NCI-H1436 (cell line): ENCODE measurements around the gene HEXD.
A peak's percentile ranks its signal among the peaks of the same experiment; 100 is the strongest.
"Not testable (repeated sequence)": the region's sequence is repeated elsewhere in the genome, so short reads cannot be mapped to it uniquely, and the experiment has no call there.

ENCODE experiments used
- DNase-seq: peaks from one replicate; lab custom pipeline; 2025; lab: John Stamatoyannopoulos, UW

Gene HEXD

DNA sequence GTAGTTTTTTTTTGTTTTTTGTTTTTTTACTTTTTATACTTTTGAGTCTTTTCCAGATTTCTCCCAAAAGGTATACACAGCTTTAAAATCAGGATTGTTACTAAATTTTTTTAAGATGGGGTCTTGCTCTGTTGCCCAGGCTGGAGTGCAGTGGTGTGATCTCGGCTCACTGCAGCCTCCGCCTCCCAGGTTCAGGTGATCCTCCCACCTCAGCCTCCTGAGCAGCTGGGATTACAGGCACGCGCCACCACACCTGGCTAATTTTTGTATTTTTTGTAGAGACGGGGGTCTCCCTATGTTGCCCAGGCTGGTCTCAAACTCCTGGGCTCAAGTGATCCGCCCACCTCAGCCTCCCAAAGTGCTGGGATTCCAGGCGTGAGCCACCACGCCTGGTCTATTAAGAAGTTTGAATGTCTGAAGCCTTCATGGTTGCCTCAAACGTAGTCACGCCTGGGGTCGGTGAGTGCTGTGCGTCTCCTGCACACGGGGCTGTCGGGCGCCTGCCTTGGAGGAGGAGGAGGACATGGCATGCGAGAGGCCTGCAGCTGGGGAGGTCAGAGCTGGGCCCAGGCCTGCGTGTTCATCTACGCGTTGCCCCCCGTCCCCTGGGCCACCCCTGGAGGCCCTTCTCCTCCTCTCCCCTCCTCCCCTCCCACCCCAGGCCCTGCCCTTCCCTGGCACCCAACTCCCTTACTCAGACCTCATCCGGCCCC is 35.8 kb upstream of the HEXD start:
- DNase-seq: not testable (repeated sequence)

DNA sequence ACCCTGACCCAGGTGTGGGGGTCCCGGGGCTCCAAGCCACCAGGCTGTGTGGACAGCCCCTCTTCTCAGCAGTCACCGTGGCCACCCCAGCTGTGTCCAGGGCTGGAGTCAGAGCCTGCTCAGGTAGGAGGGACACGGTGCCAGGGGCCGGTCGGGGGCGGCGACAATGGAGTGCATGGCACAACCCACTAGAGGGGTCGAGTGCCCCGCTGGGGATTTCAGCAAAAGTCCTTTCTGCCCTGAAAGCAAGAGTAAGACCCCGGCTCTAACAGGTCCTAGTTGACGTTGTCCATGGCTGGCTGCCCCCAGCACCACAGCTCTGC is 35.3 kb upstream of the HEXD start:
- DNase-seq: no peak

DNA sequence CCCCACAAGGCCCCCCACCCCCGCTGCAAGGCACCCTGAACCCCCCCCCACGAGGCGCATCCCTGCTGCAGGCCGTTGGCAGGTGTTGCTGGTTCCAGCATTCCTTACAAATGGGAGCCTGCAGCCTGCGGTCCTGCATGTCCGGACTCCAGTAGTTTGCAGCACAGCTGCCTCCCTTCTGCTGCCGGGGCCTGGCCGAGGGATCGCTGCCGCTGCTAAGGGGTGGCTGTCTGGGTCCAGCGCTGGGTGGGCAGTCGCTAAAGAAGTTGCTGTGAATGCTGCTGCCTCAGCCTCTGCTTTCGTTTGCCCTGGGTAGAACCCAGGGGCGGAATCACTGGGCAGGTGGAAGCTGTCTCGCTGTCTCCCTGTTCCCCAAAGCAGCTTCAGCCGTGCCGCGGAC is 34.7 kb upstream of the HEXD start:
- DNase-seq: no peak

DNA sequence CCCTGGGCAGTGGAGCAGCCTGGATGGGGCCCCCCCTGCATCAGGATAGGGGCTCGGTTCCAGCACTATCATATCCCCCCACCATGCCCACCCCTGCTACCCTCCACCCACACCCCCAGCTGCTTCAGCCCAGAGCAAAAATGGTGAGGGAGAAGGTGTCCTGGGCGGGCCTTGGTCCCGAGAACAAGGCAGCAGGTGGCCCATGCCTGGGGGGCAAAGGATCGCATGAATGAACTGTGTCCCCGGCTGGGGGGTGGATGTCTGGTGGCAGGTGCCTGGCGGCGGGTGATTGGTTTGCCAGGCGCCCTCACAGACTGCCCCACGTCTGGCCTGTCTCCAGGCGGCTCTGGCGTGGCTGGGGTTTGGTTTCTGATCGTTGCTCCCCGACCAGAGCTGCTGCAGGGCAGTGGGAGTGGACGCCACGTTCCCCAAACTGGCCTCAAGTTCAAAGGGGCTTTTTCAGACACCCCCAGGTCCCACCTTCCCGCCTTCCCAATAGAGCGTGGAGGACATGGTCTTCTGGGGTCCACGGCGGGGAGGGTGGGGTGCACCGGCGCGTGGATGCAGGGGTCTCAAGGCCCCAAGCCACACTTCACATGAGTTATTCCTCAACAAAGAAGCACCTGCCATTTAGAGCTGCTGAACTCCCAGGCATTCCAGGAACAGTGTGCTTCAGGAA is 34.0 kb upstream of the HEXD start:
- no peak for DNase-seq

DNA sequence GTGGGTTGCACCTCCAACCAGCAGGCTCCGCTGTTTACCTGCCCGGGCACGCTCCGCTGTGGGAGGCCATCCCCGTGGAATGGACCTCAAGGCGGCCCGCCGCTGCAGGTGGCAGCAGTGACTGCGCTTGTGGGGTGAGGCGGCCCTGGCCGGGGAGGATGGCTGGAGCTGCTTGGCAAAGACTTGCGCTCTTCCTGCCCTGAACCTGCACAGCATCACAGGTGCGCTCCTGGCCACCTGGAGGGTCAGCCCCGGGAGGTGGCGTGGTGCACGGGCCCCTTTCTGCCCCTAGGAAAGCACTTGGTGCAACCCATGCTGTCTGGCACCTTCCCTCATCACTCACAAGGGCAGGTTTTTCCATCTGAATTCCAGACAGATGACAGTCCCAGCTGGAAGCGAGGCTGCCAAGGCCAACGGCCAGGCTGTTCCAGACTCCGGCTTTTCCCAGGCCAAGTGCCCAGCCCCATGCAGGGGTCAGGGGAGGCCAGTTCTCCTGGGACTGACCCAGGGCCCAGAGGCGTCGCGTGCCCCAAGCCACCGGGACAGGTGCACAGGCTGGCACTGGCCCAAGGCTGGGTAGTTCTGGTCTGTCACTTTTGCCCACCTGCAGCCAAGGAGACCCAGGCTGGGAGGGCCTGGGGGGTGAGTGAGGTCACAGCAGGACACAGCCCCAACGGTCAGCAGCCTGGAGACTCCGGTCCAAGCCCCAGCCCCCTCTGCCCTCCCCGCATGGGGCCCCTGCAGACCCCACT is 33.2 kb upstream of the HEXD start:
- DNase-seq: peak; percentile 57

DNA sequence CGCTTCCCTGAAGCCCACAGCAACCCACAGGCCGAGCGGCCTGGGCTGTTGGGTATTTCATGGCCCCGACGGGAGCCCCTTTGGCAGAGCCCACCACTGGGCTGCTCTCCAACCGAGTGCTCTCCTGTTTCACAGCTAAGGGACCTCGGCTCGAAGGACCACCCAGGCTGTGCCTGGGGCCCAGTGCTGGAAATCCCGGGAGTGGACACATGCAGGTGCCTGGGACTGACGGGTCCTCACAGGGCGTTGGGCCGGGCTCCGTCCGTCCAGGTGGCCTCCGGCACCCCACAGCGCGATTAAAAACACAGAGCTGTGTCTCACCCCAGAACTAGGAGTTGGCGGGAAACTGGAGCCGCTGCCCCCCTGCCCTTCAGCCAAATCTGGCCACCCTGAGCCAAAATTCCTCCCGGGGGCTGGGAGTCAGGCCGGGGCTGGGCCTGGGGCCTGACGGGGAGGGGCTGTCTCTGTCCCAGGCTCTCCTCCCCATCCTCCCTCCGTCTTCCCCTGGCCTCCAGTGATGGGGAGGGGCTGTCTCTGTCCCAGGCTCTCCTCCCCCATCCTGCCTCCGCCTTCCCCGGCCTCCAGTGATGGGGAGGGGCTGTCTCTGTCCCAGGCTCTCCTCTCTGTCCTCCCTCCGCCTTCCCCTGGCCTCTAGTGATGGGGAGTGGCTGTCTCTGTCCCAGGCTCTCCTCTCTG is 32.4 kb upstream of the HEXD start:
- DNase-seq: no peak

DNA sequence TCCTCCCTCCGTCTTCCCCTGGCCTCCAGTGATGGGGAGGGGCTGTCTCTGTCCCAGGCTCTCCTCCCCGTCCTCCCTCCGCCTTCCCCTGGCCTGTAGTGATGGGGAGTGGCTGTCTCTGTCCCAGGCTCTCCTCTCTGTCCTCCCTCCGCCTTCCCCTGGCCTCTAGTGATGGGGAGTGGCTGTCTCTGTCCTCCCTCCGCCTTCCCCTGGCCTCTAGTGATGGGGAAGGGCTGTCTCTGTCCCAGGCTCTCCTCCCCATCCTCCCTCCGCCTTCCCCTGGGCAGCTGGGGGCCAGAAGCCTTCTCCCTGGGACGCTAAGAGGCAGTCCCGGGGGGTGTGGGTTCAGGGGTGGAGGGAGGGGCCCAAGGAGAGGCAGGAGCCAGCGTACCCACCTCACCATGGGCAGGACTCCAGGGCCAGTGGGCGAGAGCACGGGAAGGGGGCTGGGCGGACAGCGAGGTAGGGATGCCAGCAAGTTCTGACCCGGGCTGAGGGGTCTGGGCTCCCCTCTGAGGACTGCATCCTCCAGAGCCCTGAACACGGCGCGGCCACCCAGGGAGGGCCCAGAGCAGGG is 31.8 kb upstream of the HEXD start:
- DNase-seq: no peak

DNA sequence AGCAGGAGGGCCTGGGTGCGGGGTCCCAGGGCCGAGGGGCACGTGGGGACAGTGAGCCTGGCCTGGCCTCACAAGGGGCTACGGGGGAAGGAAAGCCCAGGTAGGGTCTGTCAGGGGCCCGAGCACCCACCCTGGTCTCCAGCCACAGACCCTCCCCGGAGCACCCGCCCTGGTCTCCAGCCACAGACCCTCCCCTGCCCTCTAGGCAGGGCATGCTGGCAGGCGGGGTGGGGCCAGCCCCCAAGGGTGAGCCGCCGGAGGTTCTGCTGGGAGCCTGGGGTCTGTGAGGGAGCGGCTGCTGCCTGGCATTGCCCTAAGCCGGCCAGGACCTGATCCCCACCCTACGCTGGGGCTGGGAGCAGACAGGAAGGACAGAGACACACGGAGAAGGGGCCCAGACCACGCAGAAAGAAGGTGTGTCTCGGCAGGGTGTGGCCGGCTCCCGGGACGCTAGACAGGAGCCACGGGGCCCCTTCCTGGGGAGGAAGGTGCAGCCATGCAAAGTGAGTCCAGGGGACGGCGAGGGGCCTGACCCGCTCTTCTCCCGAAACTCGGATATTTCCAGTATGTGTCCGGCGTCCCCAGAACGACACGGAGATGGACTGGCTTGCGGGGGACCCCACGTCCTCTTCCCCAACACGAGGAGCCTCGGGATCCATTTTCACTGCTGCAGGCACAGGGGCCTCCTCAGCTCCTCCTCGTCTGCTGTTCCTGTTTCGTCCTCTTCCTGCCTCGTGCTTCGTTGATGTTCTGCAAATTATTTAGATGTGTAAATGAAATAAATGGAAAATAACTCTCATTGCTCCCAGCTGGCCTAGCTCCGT is 31.1 kb upstream of the HEXD start:
- DNase-seq: no peak

DNA sequence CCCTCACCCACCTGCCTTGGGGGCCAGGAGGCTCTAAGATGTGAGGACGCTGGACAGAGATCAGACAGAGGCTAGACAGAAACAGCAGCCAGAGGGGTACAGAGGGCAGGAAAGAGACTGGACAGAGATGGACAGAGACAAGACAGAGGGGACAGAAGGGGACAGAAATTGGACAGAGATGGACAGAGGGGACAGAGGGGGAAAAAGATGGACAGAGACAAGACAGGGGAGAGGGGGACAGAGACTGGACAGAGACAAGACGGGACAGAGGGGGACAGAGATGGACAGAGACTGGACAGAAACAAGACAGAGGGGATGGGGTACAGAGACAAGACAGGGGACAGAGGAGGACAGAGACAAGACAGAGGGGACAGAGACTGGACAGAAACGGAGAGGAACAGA is 30.4 kb upstream of the HEXD start:
- no peak for DNase-seq

DNA sequence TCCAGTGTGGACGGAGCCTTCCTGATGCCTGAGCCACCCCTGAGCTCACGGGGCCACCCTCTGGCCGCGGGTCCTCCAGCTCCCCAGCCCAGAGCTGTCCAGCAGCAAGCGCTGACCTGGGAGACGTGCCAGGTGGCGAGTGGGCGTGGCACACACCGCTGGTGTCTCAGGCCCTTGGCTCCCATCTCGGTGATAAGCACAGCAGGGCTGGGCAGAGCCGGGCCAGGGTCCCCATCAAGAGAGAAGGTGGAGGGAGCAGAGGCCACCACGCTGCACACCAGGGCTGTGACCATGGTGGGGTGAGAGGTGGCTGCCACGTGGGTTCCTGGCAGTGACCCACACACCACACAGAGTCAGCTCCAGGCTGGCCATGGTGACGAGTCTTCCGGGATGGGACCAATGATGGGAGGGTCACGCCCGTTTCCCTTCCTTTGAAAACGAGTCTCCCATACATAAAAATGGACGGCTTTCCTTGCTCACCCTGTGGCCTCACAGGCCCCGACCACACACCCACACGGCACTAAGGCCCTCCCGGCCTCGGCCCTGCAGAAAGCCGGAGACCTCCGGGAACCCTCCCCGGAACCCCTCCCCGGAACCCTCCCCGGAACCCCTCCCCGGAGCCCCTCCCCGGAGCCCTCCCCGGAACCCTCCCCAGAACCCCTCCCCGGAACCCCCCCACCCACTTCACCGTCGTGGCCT is 29.8 kb upstream of the HEXD start:
- DNase-seq: no peak

DNA sequence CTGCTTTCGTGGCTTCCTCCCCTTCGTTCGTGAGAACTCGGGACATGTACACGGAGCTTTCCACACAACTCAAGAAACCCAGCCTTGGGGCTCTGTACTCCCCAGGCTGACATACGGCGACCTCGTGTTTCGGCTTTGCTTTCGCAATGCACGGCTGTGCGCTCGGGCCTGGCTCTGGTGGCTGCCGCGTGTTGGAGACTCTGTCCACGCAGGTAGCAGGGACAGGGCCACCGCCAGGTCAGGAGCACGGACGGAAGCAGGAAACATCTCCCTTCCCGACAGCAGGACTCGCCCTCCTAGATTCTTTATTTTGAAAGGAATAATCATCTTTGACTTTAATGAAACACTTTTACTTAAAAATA is 29.2 kb upstream of the HEXD start:
- DNase-seq: no peak

DNA sequence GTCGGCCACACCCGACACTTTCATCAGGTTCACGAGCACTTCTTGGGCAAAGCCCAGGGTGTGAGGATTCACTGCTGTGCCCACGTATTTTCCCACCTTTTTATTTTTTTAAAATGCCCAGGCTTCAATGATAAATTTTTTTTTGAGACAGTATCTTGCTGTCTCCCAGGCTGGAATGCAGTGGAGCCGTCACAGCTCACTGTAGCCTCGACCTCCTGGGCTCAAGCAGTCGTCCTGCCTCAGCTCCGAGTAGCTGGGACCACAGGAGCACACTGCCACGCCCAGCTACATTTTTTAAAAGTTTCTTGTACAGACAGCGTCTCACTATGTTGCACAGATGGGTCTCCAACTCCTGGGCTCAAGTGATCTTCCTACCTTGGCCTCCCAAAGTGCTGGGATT is 28.8 kb upstream of the HEXD start:
- no peak for DNase-seq

DNA sequence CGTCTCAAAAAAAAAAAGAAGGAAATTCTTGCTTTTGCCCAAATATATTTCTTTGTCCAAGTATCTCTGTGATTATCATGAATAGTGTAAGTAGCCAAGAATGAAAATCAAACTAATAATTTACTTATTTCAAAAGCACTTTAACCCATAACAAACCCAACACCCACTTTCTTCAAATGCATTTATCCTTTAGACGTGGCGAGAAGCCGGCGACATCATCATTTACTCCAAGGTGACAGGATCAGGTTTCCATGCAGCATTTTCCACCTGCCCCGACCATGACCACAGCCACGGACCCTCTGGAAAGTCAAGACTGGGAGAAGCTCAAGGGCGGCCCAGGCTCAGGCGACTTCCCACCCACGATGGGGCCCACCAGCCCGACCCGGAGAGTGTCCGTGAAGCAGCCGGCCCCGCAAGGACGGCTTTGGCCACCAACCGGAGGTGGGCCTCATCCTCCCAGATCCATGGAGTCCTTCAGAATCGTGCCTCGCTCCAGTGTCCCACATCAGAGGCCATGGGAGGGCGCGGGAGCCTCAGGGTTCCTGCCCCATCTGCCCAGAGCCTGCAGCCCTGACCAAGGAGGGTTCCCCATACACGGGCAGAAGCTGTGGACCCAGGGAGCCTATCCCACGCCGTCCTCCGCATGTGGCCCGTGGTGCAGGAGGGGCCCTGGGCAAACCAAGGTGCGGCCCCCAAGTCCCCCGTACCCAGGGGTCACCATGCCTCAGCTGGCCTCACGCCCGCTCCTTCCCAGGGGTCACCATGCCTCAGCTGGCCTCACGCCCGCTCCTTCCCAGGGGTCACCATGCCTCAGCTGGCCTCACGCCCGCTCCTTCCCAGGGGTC is 27.9 kb upstream of the HEXD start:
- DNase-seq: no peak

DNA sequence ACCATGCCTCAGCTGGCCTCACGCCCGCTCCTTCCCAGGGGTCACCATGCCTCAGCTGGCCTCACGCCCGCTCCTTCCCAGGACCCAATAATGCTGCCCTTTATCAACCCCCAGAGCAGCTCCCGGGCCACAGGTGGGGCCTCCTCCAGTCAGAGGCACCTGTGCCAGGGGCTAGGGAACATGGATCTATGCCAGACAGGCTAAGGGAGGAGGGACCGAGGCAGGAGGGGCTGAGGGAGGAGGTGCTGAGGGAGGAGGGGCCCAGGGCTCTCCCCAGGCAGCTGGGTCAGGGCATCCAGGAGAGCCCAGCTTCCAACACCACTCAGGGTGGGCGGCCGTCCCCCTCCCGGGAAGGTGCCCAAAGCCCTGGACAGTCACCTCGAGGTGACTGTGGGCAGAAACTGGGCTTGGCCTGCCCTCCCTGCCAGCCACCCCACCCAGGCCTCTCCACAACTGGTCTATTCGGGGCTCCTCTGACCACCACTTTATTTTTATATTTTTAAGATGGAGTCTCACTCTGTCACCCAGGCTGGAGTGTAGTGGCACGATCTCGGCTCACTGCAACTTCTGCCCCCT is 27.2 kb upstream of the HEXD start:
- DNase-seq: no peak

DNA sequence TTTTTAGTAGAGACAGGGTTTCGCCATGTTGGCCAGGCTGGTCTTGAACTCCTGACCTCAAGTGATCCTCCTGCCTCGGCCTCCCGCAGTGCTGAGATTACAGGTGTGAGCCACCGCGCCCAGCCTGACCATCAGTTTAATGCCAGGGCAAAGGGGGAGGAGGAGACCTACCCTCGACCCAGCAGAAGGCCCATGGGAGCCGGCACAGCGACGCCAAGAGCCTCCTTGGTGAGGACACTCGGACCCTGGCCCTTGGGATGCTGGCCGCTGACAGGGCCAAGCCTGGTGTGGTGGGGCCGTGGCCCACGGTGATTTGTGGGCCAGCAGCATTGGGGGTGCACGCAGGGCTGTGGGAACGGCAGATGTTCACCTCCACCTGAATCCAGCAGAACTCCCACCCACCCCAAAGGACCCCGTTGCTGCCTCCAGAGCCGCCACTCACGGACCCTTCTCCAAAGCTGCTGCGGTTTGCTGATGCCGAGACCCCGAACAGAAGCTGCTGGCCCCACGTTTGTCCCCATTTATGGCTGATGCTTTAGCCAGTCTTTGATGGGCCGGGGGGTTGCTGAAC is 26.6 kb upstream of the HEXD start:
- DNase-seq: no peak

DNA sequence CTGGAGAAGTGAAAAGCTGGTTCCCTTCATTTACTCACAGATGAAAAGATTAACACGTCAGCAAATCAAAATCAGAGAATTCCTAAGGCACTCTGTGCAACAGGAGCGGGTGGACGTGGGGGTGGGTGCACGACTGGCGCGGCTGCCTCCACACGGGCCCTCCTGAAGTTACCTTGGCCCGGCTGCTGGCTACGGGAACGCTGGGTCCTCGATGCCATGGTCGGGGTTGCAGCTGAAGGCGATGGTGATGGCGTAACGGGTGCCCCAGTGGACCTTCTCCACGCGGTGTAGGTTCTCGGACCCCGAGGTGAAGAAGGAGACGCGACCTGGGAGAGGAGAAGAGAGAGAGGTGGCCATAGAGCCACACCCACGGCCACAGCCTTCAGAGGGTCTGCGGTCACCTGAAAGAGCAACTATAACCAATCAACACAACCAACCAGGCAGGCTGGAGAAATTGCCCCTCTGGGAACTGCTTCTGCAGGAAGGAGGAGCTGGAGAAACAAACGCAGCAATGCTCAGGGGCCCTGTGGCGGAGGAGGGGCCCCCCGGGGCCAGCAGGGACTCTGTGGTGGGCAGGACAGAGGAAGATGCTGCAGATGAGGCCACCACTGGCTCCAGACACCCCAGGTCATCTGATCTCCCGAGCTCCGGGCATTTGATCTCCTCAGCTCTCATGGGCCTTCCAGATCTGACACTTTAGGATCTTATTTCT is 25.8 kb upstream of the HEXD start:
- DNase-seq: no peak

DNA sequence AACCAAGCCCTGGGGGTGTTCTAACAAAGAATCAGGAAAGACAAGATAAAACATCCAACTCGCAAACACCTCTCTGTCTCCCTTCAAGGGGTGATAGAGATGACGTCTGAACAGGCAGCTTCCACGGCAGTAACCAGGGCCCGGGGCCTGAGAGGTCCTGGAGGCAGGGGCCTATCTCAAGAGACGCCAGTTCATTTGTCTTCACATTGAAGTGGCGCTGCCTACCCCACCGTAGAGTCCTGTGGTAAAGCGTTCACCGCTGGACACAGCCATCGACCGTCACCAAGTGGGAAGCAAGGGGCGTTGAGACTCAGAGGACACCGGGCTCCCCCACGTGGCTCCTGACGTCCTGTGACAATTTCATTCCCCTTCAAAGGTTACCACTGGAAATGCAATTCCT is 25.2 kb upstream of the HEXD start:
- DNase-seq: no peak

DNA sequence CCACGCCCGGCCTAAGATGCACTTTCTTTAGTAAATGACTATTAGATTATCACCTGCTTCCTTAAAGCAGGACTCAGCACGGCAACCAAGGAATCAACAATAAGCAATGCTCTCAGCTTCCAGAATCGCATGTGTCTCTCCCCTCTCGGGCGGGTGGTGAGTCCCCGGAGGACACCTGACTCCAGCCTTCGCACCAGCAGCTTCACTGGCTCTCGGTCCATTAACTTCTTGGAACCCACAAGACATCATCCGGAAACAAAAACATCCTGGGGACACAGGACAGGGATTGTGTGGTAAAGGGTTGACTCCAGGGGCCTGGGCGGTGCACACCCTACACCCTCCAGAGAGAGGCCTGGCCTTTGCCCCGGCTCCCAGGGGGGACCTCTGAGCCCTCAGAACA is 23.9 kb upstream of the HEXD start:
- no peak for DNase-seq
